Mucosa of descending colon (tissue), 3 donors: ENCODE measurements around the gene ANP32B. TPM values are rescaled to one million over a fixed set of nuclear protein-coding genes. Genes with fewer than 3 reads are reported as not detected.

Source experiments
- ATAC-seq: fragments of 200-7000 bp; cut with Tn5 transposase; one replicate; pipeline ENCODE4 v1.9.1; 2020; ENCODE audit warnings: mild to moderate bottlenecking, moderate library complexity
- DNase-seq, 3 donors: peaks; one replicate each; pipeline ENCODE4 v3.0.0-alpha.2; 2020
- H3K36me3 ChIP-seq: fragments of 200-600 bp; one replicate; pipeline ENCODE4 v1.8.0; 2021; ENCODE audit warnings: low read depth, mild to moderate bottlenecking
- H3K4me1 ChIP-seq: fragments of 200-600 bp; one replicate; pipeline ENCODE4 v1.8.0; 2021; ENCODE audit warnings: low read depth, mild to moderate bottlenecking
- H3K4me3 ChIP-seq: fragments of 200-600 bp; one replicate; pipeline ENCODE4 v1.8.0; 2021; ENCODE audit warnings: mild to moderate bottlenecking
- H3K9me3 ChIP-seq: fragments of 200-600 bp; one replicate; pipeline ENCODE4 v1.8.0; 2021; ENCODE audit warnings: mild to moderate bottlenecking
- CTCF ChIP-seq: fragments of 200-600 bp; IDR thresholded peaks from one replicate; pipeline ENCODE4 v1.8.0; 2022; ENCODE audit warnings: antibody characterized with exemption, mild to moderate bottlenecking
- intact Hi-C, 2 donors: fragments of 100-400 bp; cut with DNase I in 1 of 2; cut with micrococcal nuclease in 1 of 2; formaldehyde crosslinking; loops; one replicate each; pipeline versions ENCODE4 v1.11.0 to v1.11.1; 2022; cut with DNase I, micrococcal nuclease
- total RNA-seq, 3 donors: library from RNA; stranded (reverse); fragmentation: NEBNext Ultra II Directional in 2 of 3; extraction: Animal tissue kit (Norgen Biotek cat#: 25700) in 2 of 3; gene quantifications; one replicate each; pipeline versions ENCODE4 v1.2.1 to v1.2.4, GENCODE V29; 2021 to 2023
- donor health status: DM: no; HTN: no; CAD: no; lungs with moderate emphysema.
- donor health status: DM: no; HTN: no; CAD: no.
- donor health status: DM: no; HTN: yes; CAD: no.

Gene ANP32B
- total RNA-seq, 3 donors from 2014 or later = 121 to 129 (median 125) TPM

- Histone ChIP-seq H3K9me3 (no peaks in the 10 kb centered on the region), H3K36me3 (no peaks in the 10 kb centered on the region), H3K4me1 (peaks cover 6% of the 10 kb centered on the region), H3K4me3 (no peak overlapping the region)
- ATAC-seq (no peak), DNase-seq (no peak)
- intact Hi-C loops = no loop called here
- TF ChIP-seq CTCF = no peak
Measured at GRCh38 chr9:97979788-97980478, 3.2 kb upstream of the ANP32B start.

GRCh38 chr9:97980479-97980803 is 2.7 kb upstream of the ANP32B start:
- Histone ChIP-seq H3K4me1 (peaks cover 6% of the 10 kb centered on the region), H3K36me3 (no peaks in the 10 kb centered on the region), H3K9me3 (no peaks in the 10 kb centered on the region), H3K4me3 (no peak overlapping the region)
- TF ChIP-seq CTCF = no peak
- no peak for ATAC-seq
- peak in 2 of 3 donors; percentile 40 to 47 for DNase-seq
- intact Hi-C loops = no loop called here

GRCh38 chr9:97980918-97981845 is 2.0 kb upstream of the ANP32B start:
- intact Hi-C loops = no loop called here
- H3K9me3 ChIP-seq = no peaks in the 10 kb centered on the region
- no peaks in the 10 kb centered on the region for H3K36me3 ChIP-seq
- no peak for TF ChIP-seq CTCF
- ATAC-seq (no peak), DNase-seq (peak in 2 of 3 donors; percentile 32 to 35)
- H3K4me3 ChIP-seq = no peak overlapping the region
- peaks cover 13% of the 10 kb centered on the region for H3K4me1 ChIP-seq

GRCh38 chr9:97981846-97982682 is 1.1 kb upstream of the ANP32B start:
- H3K9me3 ChIP-seq = no peaks in the 10 kb centered on the region
- H3K4me1 ChIP-seq = peaks cover 22% of the 10 kb centered on the region
- H3K36me3 ChIP-seq = no peaks in the 10 kb centered on the region
- intact Hi-C loops = no loop called here
- H3K4me3 ChIP-seq = peak overlapping the region; percentile 91
- TF ChIP-seq CTCF = no peak
- ATAC-seq (no peak), DNase-seq (peak in 1 of 3 donors; percentile 19)

- no peaks in the 10 kb centered on the region for H3K36me3 ChIP-seq
- H3K4me1 ChIP-seq = peaks cover 31% of the 10 kb centered on the region
- peak in 2 of 3 donors; percentile 67 to 77 for DNase-seq
- ATAC-seq = peak; percentile 54
- no peak for TF ChIP-seq CTCF
- peak overlapping the region; percentile 91 for H3K4me3 ChIP-seq
- intact Hi-C loops = no loop called here
- H3K9me3 ChIP-seq = no peaks in the 10 kb centered on the region
Measured at GRCh38 chr9:97983589-97984187, 547 bp downstream of the ANP32B start.
